Muscle of leg (tissue), 11 donors: ENCODE data around the gene PRKCD. TPM values are rescaled to one million over a fixed set of nuclear protein-coding genes. Genes with fewer than 3 reads are reported as not detected.

Source experiments
- DNase-seq: peaks from one replicate; pipeline ENCODE4 v3.0.0; 2013
- H3K27ac ChIP-seq: one replicate; pipeline ENCODE4 v1.5.1; 2013; ENCODE audit warnings: mild to moderate bottlenecking, low read length, control low read depth
- H3K27me3 ChIP-seq: one replicate; pipeline ENCODE4 v1.6.1; 2013; ENCODE audit warnings: low read length; ENCODE audit not compliant: control insufficient read depth, insufficient read depth
- H3K36me3 ChIP-seq: one replicate; pipeline ENCODE4 v1.6.1; 2013; ENCODE audit warnings: low read length; ENCODE audit not compliant: control insufficient read depth, insufficient read depth
- H3K4me1 ChIP-seq: one replicate; pipeline ENCODE4 v1.6.1; 2013; ENCODE audit warnings: low read length; ENCODE audit not compliant: control insufficient read depth, insufficient read depth
- H3K4me3 ChIP-seq: one replicate; pipeline ENCODE4 v1.5.1; 2013; ENCODE audit warnings: low read length, control low read depth
- H3K9me3 ChIP-seq: replicated peaks from 2 replicates; pipeline ENCODE4 v1.6.1; 2013; ENCODE audit warnings: low read depth, low read length; ENCODE audit not compliant: control insufficient read depth
- WGBS: methylation state at CpG from one replicate; pipeline ENCODE4 v1.1.5; 2013; ENCODE audit warnings: missing lambda C conversion rate; ENCODE audit not compliant: insufficient coverage; 5-methylcytosine and 5-hydroxymethylcytosine counted together
- polyA plus RNA-seq, 8 donors: library from polyadenylated mRNA; unstranded; fragments of 120-200 nt; gene quantifications; one replicate each; pipeline versions ENCODE4 v1.2.1 to v1.2.3, GENCODE V29; 2013; ENCODE audit warnings: inconsistent platforms in 1 of 8, low replicate concordance in 1 of 8; ENCODE audit not compliant: insufficient read length in 8 of 8, insufficient read depth in 1 of 8
- total RNA-seq: library from RNA; stranded (reverse); fragments of 120-200 nt; gene quantifications from one replicate; pipeline ENCODE4 v1.2.4, GENCODE V29; 2013

Gene PRKCD
- total and polyA plus RNA-seq, 9 donors, result 1.5 to 11.8 (median 7.9) TPM

DNA sequence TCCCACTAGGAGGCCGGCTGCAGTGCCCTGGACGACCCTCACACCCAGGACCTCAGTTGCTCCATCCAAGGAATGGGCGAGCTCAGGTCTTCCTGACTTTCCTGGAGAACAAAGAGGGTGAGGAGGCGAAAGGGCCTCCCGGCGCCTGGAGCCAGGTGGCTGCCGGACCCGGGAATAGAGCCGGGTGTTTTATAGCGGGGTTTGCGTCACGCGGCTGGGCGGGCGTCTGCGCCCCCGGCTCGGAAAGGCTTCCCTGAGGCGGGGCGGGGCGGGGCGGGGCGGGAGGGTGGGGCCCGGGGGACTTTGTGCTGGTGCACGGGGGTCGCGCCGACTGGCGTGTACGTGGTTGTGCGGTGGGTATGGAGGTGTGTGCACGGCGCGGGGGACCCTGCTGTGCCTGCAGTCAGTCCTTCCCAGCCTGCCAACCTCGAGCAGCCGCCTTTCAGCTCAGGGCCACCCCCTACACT, 4.6 kb upstream of the PRKCD start:
- DNase-seq, result no peak
- no peak overlapping the region for H3K27ac ChIP-seq
- 2% methylated on average over 7 of the region's 36 CpGs for WGBS
- H3K9me3 ChIP-seq, result no peaks in the 10 kb centered on the region
- H3K4me1 ChIP-seq, result peaks cover 25% of the 10 kb centered on the region
- H3K27me3 ChIP-seq, result peaks cover 38% of the 10 kb centered on the region
- H3K36me3 ChIP-seq, result no peaks in the 10 kb centered on the region
- no peak overlapping the region for H3K4me3 ChIP-seq

GRCh38 chr3:53157974-53158580, 2.9 kb upstream of the PRKCD start:
- DNase-seq, result no peak
- H3K36me3 ChIP-seq, result no peaks in the 10 kb centered on the region
- peaks cover 39% of the 10 kb centered on the region for H3K27me3 ChIP-seq
- H3K27ac ChIP-seq, result no peak overlapping the region
- 31% methylated on average over 2 of the region's 3 CpGs for WGBS
- H3K9me3 ChIP-seq, result no peaks in the 10 kb centered on the region
- no peak overlapping the region for H3K4me3 ChIP-seq
- H3K4me1 ChIP-seq, result peaks cover 31% of the 10 kb centered on the region

DNA sequence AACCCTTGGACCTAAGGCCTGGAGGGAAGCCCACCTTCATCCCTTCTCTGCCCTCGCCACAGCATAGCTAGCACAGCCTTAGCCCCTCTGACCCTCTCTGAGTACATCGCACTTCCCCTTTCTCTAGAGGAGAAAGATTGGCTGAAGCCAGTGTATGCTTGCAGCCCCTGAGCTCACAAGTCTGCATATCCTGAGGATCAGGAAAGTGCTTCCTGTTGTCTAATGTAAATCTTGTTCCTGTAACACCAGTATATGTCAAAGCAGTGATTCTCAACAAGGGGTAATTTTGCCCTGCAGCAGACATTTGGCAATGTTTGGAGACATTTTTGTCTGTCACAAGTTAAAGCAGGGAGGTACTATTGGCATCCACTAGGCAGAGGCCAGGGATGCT, 2.2 kb upstream of the PRKCD start:
- H3K9me3 ChIP-seq, result no peaks in the 10 kb centered on the region
- H3K27me3 ChIP-seq, result peaks cover 38% of the 10 kb centered on the region
- H3K36me3 ChIP-seq, result no peaks in the 10 kb centered on the region
- H3K27ac ChIP-seq, result no peak overlapping the region
- H3K4me1 ChIP-seq, result peaks cover 37% of the 10 kb centered on the region
- whole genome bisulfite sequencing, result no CpG with 5 or more reads among the region's 2 CpGs
- H3K4me3 ChIP-seq, result no peak overlapping the region
- DNase-seq, result no peak

GRCh38 chr3:53159156-53160060, 1.6 kb upstream of the PRKCD start:
- peaks cover 36% of the 10 kb centered on the region for H3K27me3 ChIP-seq
- no peak overlapping the region for H3K27ac ChIP-seq
- no peak overlapping the region for H3K4me3 ChIP-seq
- H3K9me3 ChIP-seq, result no peaks in the 10 kb centered on the region
- H3K4me1 ChIP-seq, result peaks cover 37% of the 10 kb centered on the region
- H3K36me3 ChIP-seq, result no peaks in the 10 kb centered on the region
- no peak for DNase-seq
- WGBS, result 76% methylated on average over 5 of the region's 9 CpGs

DNA sequence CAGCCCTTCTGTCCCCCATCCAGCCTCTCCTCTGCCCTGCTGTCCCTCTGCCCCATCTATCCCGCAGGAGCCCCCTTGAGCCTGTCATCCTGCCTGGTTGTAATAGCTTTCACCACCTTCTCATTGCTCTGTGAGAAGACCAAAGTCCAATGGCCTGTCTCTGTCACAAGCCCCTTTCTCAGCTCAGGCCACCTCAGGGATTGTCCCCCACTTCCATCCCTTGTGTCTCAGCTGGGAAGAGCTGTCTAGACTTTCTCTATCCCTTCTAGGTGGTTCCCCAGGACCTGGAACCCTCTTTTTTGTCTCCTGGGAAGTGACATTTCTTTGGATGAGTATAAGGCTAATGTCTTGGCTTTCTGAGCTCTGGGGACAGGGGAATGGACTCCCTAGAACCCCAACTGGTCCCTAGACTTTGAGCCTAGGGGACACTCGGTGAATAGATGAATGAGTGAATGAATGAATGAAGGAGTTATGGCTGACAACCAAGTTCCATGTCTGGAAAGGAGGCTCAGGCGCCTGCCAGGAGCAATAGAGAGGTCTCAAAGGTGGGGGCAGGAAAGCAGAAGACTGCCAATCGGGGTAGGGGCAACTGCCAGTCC, 849 bp upstream of the PRKCD start:
- WGBS, result 40% methylated on average over 4 of the region's 4 CpGs
- Histone ChIP-seq H3K27me3 (peaks cover 32% of the 10 kb centered on the region), H3K27ac (no peak overlapping the region), H3K36me3 (no peaks in the 10 kb centered on the region), H3K9me3 (no peaks in the 10 kb centered on the region), H3K4me1 (peaks cover 37% of the 10 kb centered on the region), H3K4me3 (peak overlapping the region; percentile 83)
- no peak for DNase-seq

GRCh38 chr3:53161450-53161819, 426 bp downstream of the PRKCD start:
- peaks cover 35% of the 10 kb centered on the region for H3K4me1 ChIP-seq
- DNase-seq, result peak; percentile 40
- H3K27me3 ChIP-seq, result peaks cover 20% of the 10 kb centered on the region
- no peaks in the 10 kb centered on the region for H3K9me3 ChIP-seq
- H3K27ac ChIP-seq, result peak overlapping the region; percentile 81
- WGBS, result 0% methylated on average over 39 of the region's 41 CpGs
- no peaks in the 10 kb centered on the region for H3K36me3 ChIP-seq
- H3K4me3 ChIP-seq, result peak overlapping the region; percentile 83

DNA sequence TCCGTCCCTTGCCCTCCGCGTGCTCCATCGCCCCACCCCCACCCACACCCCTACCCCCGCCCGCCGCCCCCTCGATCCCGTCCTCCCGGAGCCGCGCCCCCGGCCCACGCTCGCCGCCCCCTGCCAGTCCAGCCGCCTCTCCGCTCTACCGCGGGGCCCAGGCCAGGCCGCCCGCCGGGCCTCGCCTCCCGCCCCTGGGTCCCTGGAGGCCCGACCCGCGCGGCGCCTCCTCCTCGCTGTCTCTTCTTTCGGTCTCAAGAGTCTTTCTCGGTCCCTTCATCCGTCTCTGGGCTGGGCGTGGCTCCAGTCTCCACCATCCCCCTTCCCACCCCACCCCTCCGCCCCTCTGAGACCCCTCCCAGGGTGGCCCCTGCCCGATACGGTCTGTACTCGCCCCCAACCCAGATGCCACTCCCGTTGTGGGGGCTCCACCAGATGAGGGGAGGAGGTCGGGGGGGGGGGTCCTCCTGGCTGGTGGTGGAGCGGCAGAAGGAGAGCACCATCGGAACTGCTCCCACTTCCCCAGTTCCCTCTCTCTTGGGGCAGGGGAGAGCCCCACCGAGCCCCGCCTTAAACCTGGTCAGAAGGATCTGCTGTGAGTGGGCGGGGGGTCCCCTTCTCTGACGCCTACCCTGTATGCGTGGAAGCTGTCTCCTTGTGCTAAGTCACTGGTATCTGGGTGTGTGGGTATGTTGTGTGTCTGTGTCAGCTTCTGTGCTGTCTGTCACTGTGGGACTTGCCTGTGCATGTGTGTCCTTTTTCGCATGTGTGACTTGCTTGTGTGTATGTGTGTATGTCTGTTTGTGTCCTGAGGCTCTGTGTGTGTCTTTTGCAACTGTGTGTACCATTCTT, 1.0 kb downstream of the PRKCD start:
- Histone ChIP-seq H3K4me1 (peaks cover 41% of the 10 kb centered on the region), H3K27me3 (peaks cover 14% of the 10 kb centered on the region), H3K9me3 (no peaks in the 10 kb centered on the region), H3K36me3 (no peaks in the 10 kb centered on the region), H3K4me3 (peak overlapping the region; percentile 83), H3K27ac (peak overlapping the region; percentile 81)
- WGBS, result 10% methylated on average over 24 of the region's 49 CpGs
- DNase-seq, result peak; percentile 54

- H3K27me3 ChIP-seq, result peaks cover 9% of the 10 kb centered on the region
- no peaks in the 10 kb centered on the region for H3K9me3 ChIP-seq
- peaks cover 50% of the 10 kb centered on the region for H3K4me1 ChIP-seq
- no peak for DNase-seq
- no peaks in the 10 kb centered on the region for H3K36me3 ChIP-seq
- WGBS, result 55% methylated on average over 12 of the region's 12 CpGs
- H3K4me3 ChIP-seq, result peak overlapping the region; percentile 32
- peak overlapping the region; percentile 9 for H3K27ac ChIP-seq
Observed at GRCh38 chr3:53162672-53163443, 1.8 kb downstream of the PRKCD start.
